CD4-positive, alpha-beta T cell treated with Interleukin-17A for 4 hours (primary cell): ENCODE data around the gene SFT2D1.

Source experiments
- DNase-seq: peaks from one replicate; pipeline ENCODE4 v3.0.0-alpha.2; 2020; ENCODE audit warnings: mixed read lengths

The SFT2D1 gene

DNA sequence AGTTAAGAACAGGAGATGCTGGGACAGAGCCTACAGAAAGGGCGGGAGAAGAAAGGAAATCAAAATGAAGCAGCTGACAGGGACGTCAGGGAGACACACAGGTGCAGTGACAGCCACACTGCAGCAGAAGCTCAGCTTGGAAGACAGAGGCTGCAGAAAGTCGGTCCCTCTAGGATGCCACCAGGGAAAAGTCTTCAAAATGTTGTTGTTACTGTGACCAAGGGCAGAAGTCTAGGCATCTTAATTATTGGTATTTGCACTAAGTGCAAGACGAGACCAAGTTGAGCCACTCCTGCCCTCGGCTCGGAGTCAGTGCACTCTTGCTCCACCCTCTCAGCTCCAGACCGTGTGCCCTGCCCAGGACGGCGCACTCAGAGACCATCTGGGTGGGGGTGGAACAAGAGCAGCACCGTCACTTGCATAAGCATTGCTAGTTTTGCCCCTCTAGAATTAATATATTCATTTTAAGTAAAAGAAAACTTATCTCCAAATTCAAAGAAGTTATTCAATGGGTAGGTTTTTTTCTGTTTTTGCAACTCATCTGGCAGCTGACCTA lies 36.7 kb downstream of the SFT2D1 start:
- DNase-seq, result no peak

DNA sequence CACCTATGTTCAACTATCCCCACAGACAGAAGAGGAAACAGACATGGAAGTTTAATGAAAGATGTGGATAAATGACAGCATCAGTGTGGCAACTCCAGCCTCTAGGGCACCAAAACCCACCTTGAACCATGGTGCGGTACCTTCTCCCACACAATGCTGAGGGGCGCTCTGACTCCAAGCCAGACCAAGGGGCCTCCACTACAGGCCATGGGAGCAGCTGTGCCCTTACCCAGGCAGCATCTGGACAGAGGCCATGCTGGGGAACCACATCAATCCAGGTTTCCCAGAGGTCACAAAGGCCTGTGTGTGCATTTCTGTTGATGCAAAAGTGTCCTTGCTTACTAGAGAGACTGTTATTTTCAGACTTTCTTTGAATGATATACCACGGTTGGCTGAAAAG lies 38.2 kb downstream of the SFT2D1 start:
- DNase-seq, result no peak

DNA sequence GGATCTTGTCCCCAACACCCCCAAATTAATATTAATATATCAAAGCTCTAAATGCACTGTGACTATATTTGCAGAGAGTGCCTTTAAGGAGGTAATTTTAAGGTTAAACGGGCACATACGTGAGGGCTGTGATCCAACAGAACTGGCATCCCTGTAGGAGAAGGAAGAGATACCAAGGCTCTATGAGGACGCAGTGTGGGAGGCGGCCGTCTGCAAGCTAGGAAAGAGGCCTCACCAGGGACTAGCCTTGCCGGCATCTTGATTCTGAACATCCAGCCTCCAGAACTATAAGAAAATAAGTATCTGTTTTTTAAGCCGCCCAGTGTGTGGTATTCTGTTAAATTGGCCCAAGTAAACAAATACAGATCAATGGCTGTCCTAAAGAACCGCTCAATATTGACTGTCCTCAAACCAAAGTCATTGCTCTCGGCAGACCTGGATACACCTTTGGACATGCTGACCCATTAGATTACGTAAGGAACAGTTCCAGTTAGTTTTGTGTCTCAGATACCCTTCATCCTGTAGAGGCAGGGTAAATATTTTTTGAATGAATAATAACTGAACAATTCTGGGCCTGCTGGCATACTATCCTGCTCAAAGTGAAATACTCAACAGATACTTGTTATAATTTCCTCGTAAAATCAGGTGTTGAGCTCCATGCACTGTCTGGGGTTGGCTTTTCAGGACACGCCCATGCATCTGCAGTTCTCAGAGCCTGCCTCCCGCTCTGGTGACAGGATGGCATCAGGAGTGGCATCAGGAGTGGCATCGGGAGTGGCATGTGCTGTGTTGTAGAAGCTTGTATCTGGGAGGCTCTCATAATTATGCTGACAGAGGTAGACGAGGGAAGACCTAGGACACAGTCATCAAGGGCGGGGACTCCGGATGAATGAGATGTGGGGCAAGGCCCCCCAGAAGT lies 40.5 kb downstream of the SFT2D1 start:
- no peak for DNase-seq

DNA sequence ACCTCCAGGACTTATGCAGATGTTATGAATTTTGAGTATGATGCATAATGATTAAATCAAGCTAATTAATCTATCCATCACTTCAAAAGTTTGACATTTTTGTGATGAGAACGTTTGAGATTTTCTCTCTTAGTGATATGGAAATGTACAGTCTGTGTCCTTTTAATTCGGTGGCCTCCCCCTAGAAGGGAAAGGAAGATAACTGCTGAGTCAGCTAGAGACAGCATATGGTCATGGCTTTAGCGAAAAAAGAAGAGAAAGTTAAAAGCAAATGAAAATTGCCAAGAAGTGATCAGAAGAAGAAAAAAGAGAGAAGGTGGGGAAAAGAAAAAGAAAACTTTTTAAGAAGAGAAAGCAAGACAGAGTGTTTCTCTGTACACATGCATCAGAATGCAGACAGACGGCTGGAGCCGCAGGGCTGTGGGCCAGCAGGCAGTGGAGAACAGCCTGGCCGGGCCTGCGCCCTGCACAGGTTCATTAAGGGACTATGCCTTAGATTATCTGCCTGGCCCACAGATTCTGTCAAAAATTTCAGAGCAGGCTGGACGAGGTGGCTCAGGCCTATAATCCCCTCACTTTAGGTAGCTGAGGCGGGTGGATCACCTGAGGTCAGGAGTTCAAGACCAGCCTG lies 41.9 kb downstream of the SFT2D1 start:
- DNase-seq, result no peak

DNA sequence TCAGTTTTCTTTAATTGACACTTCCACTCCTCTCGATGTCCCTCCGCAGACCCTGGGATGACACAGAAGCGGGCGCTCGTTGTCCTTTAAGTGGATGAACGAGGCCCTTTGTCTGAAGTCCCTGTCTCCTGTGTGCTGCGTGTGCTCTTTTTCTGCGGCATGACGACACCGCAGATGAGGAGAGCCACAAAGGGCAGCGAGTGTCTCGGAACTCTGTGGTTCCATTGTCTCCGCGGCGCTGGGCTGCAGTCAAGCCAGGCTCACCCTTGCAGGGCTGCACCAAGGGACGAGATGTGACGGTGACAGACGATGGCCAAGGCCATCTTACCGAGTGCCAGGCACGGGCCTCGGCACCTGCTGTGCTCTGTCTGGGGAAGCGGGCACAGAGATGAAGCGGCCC lies 44.7 kb downstream of the SFT2D1 start:
- no peak for DNase-seq

DNA sequence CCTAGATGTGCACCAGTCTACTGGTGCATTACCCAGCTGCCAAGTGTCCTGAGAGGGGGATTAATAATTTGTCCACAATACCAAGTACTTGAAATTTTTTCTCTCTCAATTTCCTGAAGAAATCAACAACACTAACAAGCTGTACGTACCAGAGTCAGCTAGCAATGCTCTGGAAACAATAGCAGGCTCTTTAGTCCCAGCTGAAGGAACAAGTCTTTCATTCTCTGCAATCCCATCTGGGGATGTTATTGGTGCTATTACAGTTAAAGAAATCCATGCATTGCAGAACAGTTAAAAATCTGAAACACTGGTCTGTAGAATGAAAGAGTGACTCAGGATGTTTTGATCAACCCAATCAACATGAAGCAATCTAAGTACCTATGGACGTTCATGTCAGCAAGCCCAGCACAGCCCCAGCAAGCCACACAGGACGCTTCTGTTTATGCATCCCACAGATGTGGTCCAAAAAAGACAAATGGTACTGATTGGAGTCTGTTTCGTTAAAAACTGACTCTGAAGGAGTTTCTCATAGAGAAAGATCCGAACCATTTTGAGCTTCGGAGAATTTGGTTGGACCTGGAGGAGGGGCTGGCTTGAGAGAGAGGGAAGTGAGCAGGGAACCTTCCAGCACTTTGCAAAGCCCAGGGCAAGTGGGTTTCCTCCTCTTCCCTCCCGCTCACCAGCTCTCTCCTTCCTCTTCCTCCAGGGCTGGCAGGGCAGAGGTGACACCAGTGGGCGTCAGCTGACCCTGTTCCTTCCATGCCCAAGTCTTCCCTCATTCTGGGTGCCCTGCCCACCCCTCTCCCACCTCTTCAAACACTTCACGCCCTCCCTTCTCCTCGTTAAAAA lies 46.1 kb downstream of the SFT2D1 start:
- DNase-seq, result no peak

DNA sequence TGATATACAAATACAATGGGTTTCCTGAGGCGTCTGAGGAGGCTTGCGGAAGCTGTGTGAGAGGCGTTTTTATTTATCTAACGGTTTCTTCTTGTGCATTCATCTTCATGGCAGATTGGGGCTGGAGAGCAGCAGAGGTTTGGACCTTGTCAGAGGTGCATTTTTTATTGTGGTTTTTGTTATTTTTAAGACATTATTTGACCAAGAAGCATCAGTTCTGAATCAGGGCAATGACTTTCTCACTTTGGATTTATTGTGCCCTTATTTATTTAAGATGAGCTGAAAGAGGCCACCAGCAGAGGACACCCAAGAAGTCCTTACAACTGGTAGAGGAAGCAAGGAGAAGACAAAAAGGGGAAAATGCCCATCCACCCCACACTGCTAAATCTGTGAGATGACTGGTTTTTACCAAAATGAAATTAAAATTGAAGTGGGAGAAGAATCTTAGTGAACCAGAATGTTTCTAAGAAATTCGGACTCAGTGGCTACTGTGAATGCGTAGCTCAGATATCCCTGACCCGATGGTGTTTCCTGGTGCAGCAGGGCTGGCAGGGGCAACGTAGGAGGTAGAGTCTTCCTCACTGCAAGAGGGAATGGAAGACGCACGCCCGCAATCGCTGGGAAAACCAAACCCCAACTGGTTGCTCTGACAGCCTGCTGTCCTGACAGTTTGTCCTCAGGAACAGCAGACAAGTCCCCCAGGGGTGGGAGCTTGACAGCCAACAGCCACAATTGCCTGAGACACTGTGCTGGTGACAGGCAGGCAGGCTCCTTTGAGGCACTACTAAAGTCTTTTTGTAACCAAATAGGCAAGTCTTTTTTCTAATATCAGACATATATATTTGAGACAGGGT lies 48.4 kb downstream of the SFT2D1 start:
- DNase-seq, result no peak

DNA sequence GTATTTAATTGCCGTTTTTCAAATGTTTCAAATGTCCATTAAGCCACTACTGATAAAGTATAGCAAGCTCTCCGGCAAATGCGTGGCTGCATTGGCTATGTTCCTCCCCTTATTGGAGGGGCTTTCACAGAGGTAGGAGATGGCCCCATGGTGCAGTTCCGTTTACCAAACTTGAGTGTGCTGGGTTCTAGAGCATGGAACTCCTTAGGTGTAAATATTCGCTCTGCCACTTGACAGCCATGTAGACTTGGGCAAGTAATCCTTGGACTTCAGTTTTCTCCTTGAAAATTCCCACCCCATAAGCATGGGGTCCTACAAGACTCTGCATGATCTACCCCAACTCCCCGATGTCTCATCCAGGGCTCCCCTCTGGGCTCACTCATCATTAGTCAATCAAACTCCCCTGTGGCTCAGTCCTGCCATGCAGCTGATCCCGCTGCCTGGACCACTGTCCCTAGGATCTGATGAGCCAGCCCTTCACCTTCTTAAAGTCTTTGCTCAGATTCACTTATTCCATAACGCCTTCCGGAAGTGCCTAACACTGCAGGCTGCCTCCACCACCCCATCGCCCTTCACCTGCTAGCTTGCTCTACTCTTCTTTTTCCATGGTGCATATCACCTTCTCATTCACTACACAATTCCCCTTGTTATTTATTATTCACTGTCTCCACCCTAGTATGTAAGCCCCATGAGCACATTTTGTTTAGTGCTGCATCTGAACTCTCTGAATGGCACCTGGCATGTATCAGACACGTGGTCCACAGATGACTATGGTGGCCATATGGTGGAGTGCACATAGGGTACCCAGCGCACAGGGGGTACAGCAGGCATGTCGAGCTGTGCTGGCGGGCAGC lies 52.9 kb downstream of the SFT2D1 start:
- no peak for DNase-seq

DNA sequence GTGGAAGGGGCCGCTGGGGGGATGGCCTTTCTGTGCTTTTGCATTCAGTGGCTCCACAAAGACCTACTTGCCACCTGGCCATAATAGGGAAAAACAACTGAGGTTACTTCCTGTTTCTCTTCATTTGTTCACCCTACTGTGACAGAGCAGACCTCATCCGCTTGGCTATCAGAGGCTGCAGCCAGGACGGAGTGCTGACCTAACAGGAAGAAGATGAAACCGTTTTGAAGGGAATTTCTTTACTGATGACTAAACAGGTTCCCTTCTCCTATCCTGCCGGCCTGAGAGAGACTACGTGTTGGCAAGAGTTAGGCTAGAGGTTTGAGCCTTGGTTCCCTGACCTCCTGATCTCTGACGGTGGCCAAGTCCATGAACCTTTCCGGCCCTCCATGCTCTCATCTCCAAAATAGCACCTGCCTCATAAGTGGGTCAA lies 55.5 kb downstream of the SFT2D1 start:
- DNase-seq, result no peak

DNA sequence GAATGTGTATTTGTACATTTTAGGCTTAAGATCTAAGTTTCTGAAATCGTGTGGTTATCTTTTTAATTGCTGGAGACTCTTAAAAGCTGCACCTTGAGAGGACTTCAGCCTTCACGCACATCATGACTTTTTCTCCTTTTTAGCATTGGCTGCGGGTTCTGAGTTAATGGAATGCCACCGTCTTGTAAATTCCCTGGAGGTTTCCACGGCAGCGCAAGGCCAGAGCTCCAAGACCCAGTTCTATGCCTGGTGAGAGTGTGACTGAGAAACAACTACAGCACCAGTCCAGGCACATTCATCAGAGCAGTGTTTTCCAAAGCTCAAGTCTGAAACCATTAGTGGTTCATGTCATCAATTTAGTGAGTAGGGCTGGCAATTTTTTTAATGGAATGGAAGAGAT lies 57.1 kb downstream of the SFT2D1 start:
- no peak for DNase-seq

DNA sequence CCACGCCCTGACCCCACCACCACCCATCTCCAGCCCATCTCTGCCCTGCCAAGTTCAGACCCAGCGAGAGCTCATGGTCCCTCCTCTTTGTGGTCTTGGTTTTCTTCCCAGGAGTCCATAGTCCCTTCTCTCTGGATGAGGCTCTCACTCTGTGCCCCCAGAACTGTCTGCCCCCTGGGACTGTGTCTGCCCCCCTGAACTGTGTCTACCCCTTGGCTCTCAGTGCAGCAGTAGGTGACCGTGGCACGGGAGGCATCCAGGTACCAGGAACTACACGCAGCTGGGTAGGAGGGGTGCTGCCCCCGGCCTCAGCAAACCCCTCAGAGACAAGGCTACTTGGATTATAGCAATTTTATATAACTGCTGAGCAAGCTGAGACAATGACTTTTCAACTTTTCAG lies 57.7 kb downstream of the SFT2D1 start:
- DNase-seq, result no peak

DNA sequence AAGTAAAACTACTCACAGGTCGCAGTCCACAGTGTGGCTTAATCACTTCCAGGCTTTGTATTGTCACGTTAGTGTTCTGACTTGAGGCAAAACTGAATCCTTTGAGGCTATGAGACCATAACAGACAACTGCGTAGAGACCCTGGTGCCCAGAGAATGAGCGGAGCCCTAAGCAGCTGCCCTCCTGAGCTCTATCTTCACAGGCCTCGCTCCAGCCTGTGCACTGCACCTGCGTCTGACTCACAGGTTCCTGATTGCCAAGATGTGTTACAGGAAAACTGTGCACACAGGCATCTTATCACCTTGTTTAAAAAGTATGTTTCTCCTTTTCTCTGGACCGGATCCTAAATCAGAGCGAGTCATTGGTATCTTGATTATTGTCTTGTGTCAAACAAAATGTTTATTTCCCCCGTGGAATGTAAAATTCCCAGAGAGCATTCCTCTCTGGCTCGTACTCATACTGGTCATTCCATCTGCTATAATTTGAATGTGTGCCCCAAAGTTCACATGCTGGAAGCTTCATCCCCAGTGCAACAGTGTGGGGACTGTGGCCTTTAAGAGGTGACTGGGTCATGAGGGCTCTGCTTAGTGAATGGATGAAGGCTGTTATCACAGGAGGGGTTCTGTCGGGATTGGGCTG lies 59.8 kb downstream of the SFT2D1 start:
- no peak for DNase-seq

DNA sequence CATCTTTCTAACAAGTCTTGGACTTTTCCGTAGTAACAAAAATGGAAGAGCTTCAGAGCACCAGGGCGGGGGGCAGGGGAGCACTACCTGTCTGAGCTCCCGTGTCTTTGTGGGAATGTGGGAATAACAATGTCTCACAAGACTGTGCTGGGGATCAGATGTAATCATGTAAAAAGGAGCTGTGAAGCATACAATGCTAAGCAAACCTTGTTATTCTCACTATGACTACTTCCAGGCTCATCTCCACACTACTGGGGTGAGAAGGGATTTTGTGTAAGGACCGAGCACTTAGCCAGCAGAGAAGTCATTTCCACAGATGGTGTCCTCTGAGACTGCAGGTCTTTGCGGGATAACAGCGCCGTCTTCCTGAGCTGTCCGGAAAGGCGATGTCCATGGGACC lies 61.2 kb downstream of the SFT2D1 start:
- DNase-seq, result no peak

DNA sequence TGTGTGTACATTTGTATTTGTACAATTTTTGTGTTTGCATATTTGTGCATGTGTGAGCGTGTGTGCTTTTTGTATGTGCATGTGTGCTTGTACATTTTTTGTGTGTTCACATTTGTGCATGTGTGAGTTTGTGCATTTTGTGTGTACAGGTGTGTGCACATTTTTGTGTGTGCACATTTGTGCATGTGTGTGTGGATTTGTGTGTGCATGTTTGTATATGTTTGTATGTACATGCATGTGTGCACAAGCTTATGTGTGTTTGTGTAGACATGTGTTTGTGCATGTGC lies 63.0 kb downstream of the SFT2D1 start:
- DNase-seq, result no peak

DNA sequence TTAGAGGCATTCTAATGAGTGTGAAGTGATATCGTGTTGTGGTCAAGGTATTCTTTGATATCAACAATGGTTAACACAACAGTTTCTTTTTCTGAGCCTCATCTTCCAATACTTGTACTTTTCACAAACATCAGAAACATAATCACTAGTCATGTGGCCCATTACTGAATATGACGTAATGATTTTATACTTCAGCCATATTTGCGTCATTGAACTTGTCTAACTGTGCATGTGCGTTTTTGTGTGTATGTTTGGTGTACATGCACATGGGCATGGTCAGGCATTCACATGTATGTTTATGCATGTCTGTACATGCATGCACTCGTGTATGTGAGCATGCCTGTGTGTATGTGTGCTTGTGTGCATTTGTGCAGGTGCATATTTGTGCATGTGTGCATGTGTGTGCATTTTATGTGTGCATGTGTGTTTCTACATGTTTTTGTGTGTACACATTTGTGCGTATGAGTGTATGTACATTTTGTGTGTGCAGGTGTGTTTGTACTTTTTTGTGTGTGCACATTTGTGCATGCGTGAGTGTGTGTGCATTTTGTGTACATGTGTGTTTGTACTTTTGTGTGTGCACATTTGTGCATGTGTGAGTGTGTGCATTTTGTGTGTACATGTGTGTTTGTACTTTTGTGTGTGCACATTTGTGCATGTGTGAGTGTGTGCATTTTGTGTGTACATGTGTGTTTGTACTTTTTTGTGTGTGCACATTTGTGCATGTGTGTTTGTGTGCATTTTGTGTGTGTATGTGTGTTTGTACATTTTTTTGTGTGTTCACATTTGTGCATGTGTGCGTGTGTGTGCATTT lies 63.6 kb downstream of the SFT2D1 start:
- DNase-seq, result no peak

DNA sequence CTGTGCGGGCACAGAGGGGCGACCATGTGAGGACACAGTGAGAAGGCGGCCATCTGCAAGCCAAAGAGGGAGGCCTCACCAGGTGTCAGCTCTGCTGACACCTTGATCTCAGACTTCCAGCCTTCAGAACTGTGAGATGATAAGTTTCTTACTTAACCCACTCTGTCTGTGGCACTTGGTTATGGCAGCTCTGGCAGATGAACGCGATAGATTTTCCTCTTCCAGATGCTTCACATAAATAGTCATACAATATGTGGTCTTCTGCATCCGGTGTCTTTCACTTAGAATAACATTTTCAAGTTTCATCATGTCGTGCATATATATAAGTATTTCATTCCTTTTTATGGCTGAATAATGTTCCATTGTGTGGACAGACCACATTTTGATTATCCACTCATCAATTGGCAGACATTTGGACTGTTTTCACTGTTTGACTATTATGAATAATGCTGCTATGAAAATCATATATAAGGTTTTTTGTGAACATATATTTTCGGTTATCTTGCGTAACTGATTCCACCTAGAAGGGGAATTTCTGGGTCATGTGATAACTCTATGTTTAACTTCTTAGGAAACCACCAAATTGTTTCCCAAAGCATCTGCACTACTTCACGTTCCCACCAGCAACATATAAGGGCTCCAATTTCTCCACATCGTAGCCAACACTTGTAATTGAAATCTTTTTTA lies 64.3 kb downstream of the SFT2D1 start:
- DNase-seq, result no peak

DNA sequence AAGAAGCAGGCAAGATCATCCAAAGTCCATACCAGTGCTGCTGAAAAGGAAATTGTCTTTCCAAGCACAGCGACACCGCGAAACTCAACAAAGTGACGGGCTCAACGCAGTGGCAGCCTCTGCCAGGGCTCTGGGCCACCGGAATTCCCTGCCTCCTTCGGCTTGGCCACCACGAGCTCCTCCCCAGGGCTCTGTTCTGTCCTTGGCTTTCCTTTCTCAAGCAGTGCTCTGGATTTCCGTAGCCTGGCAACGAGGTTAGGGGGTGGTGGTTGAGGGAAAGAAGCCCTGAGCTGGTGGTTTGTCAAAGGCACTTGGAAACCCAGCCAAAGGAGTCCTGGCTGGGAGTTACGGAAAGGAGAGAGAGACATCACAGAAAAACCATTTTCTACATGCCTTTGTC lies 65.3 kb downstream of the SFT2D1 start:
- no peak for DNase-seq

DNA sequence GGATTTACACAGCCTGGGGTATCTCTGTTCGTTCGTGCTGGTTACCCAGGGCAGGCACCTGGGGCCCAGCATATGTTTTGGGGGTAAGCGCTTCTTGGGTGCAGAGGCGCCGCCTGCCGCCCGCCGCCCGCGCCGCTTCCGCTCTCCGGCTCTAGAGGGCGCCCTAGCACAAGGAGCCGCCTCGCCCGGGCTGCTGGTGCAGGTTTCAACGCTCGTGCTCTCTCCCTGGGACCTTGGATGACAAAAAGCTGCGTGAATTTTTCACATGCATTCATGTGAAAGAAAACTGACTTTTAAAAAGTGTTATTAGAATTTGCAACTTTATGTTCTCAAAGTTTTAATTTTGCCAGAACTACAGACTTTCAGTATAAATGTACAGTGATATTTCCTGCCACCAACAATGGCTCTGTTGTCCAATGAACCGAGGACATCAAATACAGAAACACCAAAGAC lies 66.6 kb downstream of the SFT2D1 start:
- peak; percentile 86 for DNase-seq

DNA sequence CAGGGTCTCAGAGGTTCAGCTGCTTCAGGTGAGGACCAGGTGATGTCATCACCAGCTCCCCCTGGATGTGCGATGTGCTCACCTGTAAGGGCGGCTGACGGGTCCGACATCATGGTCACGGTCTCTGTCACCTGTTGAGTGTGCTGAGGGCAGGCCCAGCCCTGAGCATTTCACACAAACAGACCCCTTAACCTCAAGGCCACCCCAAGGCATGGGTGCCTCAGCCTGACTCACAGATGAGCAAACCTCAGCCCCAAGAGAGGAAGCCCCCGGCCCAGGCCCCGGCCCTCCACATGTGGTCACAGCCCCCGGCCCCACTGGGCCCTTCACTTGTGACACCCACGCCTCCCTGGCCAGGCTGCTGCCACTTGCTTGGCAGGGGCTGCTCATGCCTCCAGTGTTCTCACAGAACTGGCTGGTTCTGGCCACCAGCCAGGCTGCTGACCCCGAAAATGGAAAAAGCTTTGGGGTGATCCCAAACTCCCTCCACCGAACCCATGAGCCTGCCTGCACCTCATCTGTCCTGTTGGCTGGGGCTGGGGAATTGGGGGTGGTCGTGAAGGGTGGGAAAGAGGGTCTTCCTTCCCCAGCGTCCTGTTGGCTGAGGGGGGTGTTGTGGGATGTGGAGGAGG lies 67.5 kb downstream of the SFT2D1 start:
- DNase-seq, result no peak
